Transverse colon (tissue), 3 donors: ENCODE results near the gene GRIA4.

Source experiments
- EP300 ChIP-seq: sonication (generic); formaldehyde crosslinking; IDR thresholded peaks from one replicate; pipeline ENCODE4 v1.6.1; 2017; ENCODE audit warnings: antibody characterized with exemption, low read depth
- POLR2A ChIP-seq: fragments of 450-650 bp; IDR thresholded peaks from one replicate; pipeline ENCODE4 v1.6.1; 2016; ENCODE audit warnings: antibody characterized with exemption, mild to moderate bottlenecking, moderate library complexity
- TF ChIP-seq, protein P1 (sequence below), 5 experiments: fragments of 200-600 bp in 3 of 5; fragments of 450-650 bp in 2 of 5; sonication (generic) in 3 of 5; IDR thresholded peaks; 1 replicate in 2 of 5; 2 replicates in 3 of 5; pipeline ENCODE4 v1.5.1; 2016 to 2017; ENCODE audit warnings: antibody characterized with exemption in 5 of 5, inconsistent platforms in 3 of 5, mild to moderate bottlenecking in 2 of 5, moderate library complexity in 1 of 5

DNA sequence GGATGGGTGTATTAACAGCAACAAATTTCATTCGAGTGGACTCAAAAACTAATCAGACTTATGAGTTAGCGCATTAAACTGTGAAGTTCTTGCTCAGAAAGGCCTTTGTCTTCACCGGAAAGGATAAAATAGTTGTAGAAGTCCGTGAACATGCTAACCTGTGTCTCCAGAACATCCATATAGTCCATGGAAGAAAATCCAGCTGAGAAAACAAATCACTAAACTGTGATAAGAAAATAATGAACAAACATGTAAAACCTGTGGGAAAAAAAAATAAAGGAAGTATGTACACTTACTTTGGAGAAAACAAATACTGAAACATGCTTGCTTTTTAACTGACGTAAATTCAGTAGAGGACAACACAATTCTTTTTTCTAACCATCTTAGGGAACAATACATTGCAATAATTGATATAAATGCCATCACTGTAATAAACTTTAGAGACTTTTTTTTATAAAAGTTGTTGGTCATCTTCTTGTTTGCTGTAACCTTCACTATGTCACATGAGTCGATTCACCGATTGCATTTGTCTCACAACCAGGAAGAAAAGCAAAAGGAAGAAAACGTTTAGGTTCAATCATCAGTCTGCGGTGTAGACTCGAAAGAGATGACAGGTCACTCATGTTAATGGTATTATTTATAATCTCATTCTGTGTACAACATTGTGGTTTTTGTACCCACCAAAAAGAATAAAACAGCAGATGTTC is 370.3 kb downstream of the GRIA4 start:
- no peak for TF ChIP-seq POLR2A
- no peak for TF ChIP-seq EP300
- TF ChIP-seq, protein P1, sequence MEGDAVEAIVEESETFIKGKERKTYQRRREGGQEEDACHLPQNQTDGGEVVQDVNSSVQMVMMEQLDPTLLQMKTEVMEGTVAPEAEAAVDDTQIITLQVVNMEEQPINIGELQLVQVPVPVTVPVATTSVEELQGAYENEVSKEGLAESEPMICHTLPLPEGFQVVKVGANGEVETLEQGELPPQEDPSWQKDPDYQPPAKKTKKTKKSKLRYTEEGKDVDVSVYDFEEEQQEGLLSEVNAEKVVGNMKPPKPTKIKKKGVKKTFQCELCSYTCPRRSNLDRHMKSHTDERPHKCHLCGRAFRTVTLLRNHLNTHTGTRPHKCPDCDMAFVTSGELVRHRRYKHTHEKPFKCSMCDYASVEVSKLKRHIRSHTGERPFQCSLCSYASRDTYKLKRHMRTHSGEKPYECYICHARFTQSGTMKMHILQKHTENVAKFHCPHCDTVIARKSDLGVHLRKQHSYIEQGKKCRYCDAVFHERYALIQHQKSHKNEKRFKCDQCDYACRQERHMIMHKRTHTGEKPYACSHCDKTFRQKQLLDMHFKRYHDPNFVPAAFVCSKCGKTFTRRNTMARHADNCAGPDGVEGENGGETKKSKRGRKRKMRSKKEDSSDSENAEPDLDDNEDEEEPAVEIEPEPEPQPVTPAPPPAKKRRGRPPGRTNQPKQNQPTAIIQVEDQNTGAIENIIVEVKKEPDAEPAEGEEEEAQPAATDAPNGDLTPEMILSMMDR (IDR thresholded peaks at IDR 0.05), result no peak
